Activated CD4-positive, alpha-beta T cell treated with anti-CD3 and anti-CD28 coated beads for 4 hours (primary cell): ENCODE results near the gene LRRC1.

Source experiments
- DNase-seq, 2 donors: peaks; one replicate each; pipeline ENCODE4 v3.0.0-alpha.2; 2020

LRRC1 gene

GRCh38 chr6:53896196-53896595 is 101.4 kb downstream of the LRRC1 start:
- no peak for DNase-seq

GRCh38 chr6:53898026-53898795 is 103.4 kb downstream of the LRRC1 start:
- no peak for DNase-seq

- no peak for DNase-seq
Measured at GRCh38 chr6:53899512-53899911, 104.7 kb downstream of the LRRC1 start.

GRCh38 chr6:53903357-53903756 is 108.6 kb downstream of the LRRC1 start:
- no peak for DNase-seq

GRCh38 chr6:53906103-53906502 is 111.3 kb downstream of the LRRC1 start:
- no peak for DNase-seq

- no peak for DNase-seq
Measured at GRCh38 chr6:53906842-53907241, 112.0 kb downstream of the LRRC1 start.

- no peak for DNase-seq
Measured at GRCh38 chr6:53910834-53911233, 116.0 kb downstream of the LRRC1 start.

- DNase-seq = no peak
Measured at GRCh38 chr6:53912661-53913060, 117.9 kb downstream of the LRRC1 start.

GRCh38 chr6:53913286-53913685 is 118.5 kb downstream of the LRRC1 start:
- no peak for DNase-seq

- DNase-seq = no peak
Measured at GRCh38 chr6:53915026-53915691, 120.4 kb downstream of the LRRC1 start.

GRCh38 chr6:53916804-53917463 is 122.1 kb downstream of the LRRC1 start:
- DNase-seq = no peak

- no peak for DNase-seq
Measured at GRCh38 chr6:53917464-53917842, 122.6 kb downstream of the LRRC1 start.

GRCh38 chr6:53918854-53919510 is 124.2 kb downstream of the LRRC1 start:
- DNase-seq = no peak

- DNase-seq = no peak
Measured at GRCh38 chr6:53919881-53920360, 125.1 kb downstream of the LRRC1 start.

- no peak for DNase-seq
Measured at GRCh38 chr6:53920881-53921280, 126.1 kb downstream of the LRRC1 start.

- no peak for DNase-seq
Measured at GRCh38 chr6:53921639-53922038, 126.8 kb downstream of the LRRC1 start.

GRCh38 chr6:53922539-53922981 is 127.8 kb downstream of the LRRC1 start:
- no peak for DNase-seq

- no peak for DNase-seq
Measured at GRCh38 chr6:53924277-53924676, 129.5 kb downstream of the LRRC1 start.

- no peak for DNase-seq
Measured at GRCh38 chr6:53924821-53925422, 130.1 kb downstream of the LRRC1 start.

GRCh38 chr6:53925891-53926290 is 131.1 kb downstream of the LRRC1 start:
- DNase-seq = no peak

GRCh38 chr6:53926505-53926904 is 131.7 kb downstream of the LRRC1 start:
- DNase-seq = no peak

GRCh38 chr6:53928641-53929040 is 133.8 kb downstream of the LRRC1 start:
- DNase-seq = no peak
